ENCODE data around the gene NOP10. TPM values are rescaled to one million over a fixed set of nuclear protein-coding genes. Genes with fewer than 3 reads are reported as not detected.

The NOP10 gene
- total and polyA plus RNA-seq, 2 donors (not counting 1 experiment from before 2014, with no cell fraction given): 189 to 277 TPM

DNA sequence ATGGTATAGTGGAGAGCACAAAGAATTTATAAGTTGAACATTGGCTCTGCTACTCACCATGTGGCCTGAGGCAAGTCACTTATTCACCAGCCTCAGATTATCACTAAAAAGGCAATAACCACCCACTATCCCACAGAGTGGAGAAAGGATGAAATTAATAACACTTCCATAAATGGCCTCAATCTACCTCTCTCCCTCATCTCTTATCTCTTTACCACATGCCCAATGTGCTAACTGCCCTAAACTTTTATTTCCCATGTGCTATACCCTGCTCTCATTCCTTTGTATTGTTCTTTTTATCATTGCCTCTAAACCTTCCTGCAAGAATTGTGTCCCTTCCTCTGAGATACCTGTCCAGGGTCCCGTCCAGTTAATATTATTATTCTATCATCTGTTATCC, 31.4 kb downstream of the NOP10 start:
- Histone ChIP-seq H4K20me1 (ENCODE audit: control insufficient read depth, extremely low read depth, insufficient read depth, low read length) (no peaks in the 10 kb centered on the region), H3K79me2 (ENCODE audit: control insufficient read depth, insufficient read depth, low read length) (no peaks in the 10 kb centered on the region), H3K4me3 (replicated peaks in 1 of 4; ENCODE audit: control extremely low read depth in 1 of 4, insufficient read depth in 1 of 4, low read depth in 3 of 4, low read length in 4 of 4) (no peak overlapping the region), H2AFZ (ENCODE audit: low read length) (no peak overlapping the region), H3K4me1 (ENCODE audit: control insufficient read depth, extremely low read depth, insufficient read depth, low read length) (no peaks in the 10 kb centered on the region), H3K4me2 (ENCODE audit: extremely low read depth, insufficient read depth, low read length) (no peak overlapping the region), H3K9me3 (ENCODE audit: control insufficient read depth, insufficient read depth, low read depth, low read length) (no peaks in the 10 kb centered on the region), H3K9ac (ENCODE audit: insufficient read depth, low read length) (no peak overlapping the region), H3K36me3 (ENCODE audit: control insufficient read depth, insufficient read depth, low read length) (no peaks in the 10 kb centered on the region), H3K27ac (ENCODE audit: insufficient read depth, low read length) (no peak overlapping the region), H3K27me3 (ENCODE audit: control insufficient read depth, insufficient read depth, low read length) (no peaks in the 10 kb centered on the region)
- no peak for DNase-seq (ENCODE audit: low read depth in 2 of 2)
- TF ChIP-seq EZH2 (IDR thresholded peaks at IDR 0.05; ENCODE audit: low read length, missing control alignments): no peak

DNA sequence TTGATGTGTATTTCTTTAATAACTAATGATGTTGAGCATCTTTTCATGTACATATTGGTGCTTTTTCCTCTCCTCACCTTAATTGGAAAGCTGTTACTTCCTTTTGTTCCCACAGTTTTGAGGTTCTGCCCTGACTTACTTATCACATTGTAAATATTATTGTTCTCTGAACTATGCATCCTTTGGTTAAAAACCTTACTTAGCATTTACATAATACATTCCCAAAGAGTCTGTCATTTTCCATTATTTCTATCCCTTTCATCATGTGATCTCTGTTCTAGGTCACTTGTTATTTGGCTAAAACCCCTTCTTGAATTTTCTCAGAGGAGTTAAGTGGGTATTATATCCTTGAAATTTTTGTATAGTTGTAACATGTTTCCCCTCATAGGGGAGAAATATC, 38.3 kb downstream of the NOP10 start:
- Histone ChIP-seq H4K20me1 (ENCODE audit: control insufficient read depth, extremely low read depth, insufficient read depth, low read length) (no peaks in the 10 kb centered on the region), H3K9me3 (ENCODE audit: control insufficient read depth, insufficient read depth, low read depth, low read length) (no peaks in the 10 kb centered on the region), H3K9ac (ENCODE audit: insufficient read depth, low read length) (no peak overlapping the region), H3K27me3 (ENCODE audit: control insufficient read depth, insufficient read depth, low read length) (no peaks in the 10 kb centered on the region), H2AFZ (ENCODE audit: low read length) (no peak overlapping the region), H3K4me2 (ENCODE audit: extremely low read depth, insufficient read depth, low read length) (no peak overlapping the region), H3K36me3 (ENCODE audit: control insufficient read depth, insufficient read depth, low read length) (no peaks in the 10 kb centered on the region), H3K27ac (ENCODE audit: insufficient read depth, low read length) (no peak overlapping the region), H3K79me2 (ENCODE audit: control insufficient read depth, insufficient read depth, low read length) (no peaks in the 10 kb centered on the region), H3K4me3 (replicated peaks in 1 of 4; ENCODE audit: control extremely low read depth in 1 of 4, insufficient read depth in 1 of 4, low read depth in 3 of 4, low read length in 4 of 4) (no peak overlapping the region), H3K4me1 (ENCODE audit: control insufficient read depth, extremely low read depth, insufficient read depth, low read length) (peaks cover 2% of the 10 kb centered on the region)
- TF ChIP-seq, protein P1, sequence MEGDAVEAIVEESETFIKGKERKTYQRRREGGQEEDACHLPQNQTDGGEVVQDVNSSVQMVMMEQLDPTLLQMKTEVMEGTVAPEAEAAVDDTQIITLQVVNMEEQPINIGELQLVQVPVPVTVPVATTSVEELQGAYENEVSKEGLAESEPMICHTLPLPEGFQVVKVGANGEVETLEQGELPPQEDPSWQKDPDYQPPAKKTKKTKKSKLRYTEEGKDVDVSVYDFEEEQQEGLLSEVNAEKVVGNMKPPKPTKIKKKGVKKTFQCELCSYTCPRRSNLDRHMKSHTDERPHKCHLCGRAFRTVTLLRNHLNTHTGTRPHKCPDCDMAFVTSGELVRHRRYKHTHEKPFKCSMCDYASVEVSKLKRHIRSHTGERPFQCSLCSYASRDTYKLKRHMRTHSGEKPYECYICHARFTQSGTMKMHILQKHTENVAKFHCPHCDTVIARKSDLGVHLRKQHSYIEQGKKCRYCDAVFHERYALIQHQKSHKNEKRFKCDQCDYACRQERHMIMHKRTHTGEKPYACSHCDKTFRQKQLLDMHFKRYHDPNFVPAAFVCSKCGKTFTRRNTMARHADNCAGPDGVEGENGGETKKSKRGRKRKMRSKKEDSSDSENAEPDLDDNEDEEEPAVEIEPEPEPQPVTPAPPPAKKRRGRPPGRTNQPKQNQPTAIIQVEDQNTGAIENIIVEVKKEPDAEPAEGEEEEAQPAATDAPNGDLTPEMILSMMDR (conservative IDR thresholded peaks at IDR 0.05 in 1 of 2, IDR thresholded peaks at IDR 0.05 in 1 of 2; ENCODE audit: low read depth in 1 of 2, low read length in 2 of 2): no peak
- TF ChIP-seq EZH2 (IDR thresholded peaks at IDR 0.05; ENCODE audit: low read length, missing control alignments): no peak
- peak; percentile 82 to 86 for DNase-seq (ENCODE audit: low read depth in 2 of 2)

DNA sequence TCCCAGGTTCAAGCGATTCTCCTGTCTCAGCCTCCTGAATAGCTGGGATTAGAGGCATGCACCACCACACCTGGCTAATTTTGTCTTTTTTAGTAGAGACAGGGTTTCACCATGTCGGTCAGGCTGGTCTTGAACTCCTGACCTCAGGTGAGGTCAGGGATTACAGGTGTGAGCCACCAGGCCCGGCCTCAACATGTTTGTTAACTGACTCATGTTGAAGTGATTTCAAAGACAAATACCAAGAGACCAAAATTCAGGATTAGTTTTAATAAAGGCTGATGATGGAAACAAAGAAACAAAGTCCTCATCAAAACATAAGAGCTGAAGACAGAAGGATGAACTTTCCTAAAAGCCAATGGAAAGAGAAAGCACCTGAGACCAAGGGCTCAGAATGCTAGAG, 41.9 kb downstream of the NOP10 start:
- no peak for DNase-seq (ENCODE audit: low read depth in 2 of 2)
- Histone ChIP-seq H3K79me2 (ENCODE audit: control insufficient read depth, insufficient read depth, low read length) (no peaks in the 10 kb centered on the region), H3K4me1 (ENCODE audit: control insufficient read depth, extremely low read depth, insufficient read depth, low read length) (no peaks in the 10 kb centered on the region), H3K36me3 (ENCODE audit: control insufficient read depth, insufficient read depth, low read length) (no peaks in the 10 kb centered on the region), H3K9ac (ENCODE audit: insufficient read depth, low read length) (no peak overlapping the region), H3K27ac (ENCODE audit: insufficient read depth, low read length) (no peak overlapping the region), H3K4me2 (ENCODE audit: extremely low read depth, insufficient read depth, low read length) (no peak overlapping the region), H3K27me3 (ENCODE audit: control insufficient read depth, insufficient read depth, low read length) (no peaks in the 10 kb centered on the region), H2AFZ (ENCODE audit: low read length) (no peak overlapping the region), H3K9me3 (ENCODE audit: control insufficient read depth, insufficient read depth, low read depth, low read length) (no peaks in the 10 kb centered on the region), H4K20me1 (ENCODE audit: control insufficient read depth, extremely low read depth, insufficient read depth, low read length) (no peaks in the 10 kb centered on the region), H3K4me3 (replicated peaks in 1 of 4; ENCODE audit: control extremely low read depth in 1 of 4, insufficient read depth in 1 of 4, low read depth in 3 of 4, low read length in 4 of 4) (no peak overlapping the region)
- TF ChIP-seq EZH2 (IDR thresholded peaks at IDR 0.05; ENCODE audit: low read length, missing control alignments): no peak
- TF ChIP-seq, protein P1 (conservative IDR thresholded peaks at IDR 0.05 in 1 of 2, IDR thresholded peaks at IDR 0.05 in 1 of 2; ENCODE audit: low read depth in 1 of 2, low read length in 2 of 2): no peak

All from fibroblast of lung (primary cell).